Right lobe of liver (tissue), 4 donors: ENCODE measurements around the gene TAF8.

ENCODE experiments used
- POLR2A ChIP-seq: fragments of 450-650 bp; IDR thresholded peaks from one replicate; pipeline ENCODE4 v1.6.1; 2017; ENCODE audit warnings: antibody characterized with exemption, mild to moderate bottlenecking
- TF ChIP-seq, protein P1 (sequence below), 4 donors: fragments of 200-600 bp in 3 of 4; fragments of 450-650 bp in 1 of 4; IDR thresholded peaks; one replicate each; pipeline versions ENCODE4 v1.5.1 to v1.8.0; 2016 to 2022; ENCODE audit warnings: antibody characterized with exemption in 4 of 4, mild to moderate bottlenecking in 2 of 4
- donor health status: DM: no; HTN: no; CAD: no.
- donor health status: DM: no; HTN: no; CAD: no.
- donor health status: DM: no; HTN: yes; CAD: no.

DNA sequence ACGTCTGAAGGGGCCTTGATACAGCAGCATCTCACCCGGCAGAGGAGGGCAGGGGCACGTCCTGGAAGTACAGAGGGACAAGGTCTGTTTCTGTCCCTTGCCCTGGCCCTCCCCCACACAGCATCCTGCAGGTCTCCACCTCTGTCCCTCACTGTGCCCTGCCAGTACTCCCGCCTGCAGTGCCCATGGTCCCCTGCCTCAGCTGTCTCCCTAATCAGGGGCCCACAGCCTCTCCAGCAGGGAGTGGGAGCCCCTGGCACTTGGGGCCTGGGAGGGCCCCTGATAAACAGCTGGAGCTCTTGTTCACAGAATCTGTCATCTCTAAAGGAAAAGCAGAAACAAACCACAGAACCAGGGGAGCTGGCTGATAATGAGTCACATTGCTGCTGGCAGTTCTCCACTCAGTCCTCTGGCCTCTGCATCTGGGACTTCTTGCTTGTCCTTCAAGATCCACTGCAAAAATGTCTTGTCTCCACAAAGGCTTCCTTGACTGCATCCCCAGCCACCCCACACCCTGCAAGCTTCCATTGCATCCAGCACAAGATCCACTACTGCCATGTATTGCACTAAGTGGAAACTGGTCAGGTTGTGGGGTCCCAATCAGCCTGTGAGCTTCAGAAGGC is 33.2 kb upstream of the TAF8 start:
- no peak for TF ChIP-seq POLR2A
- TF ChIP-seq, protein P1, sequence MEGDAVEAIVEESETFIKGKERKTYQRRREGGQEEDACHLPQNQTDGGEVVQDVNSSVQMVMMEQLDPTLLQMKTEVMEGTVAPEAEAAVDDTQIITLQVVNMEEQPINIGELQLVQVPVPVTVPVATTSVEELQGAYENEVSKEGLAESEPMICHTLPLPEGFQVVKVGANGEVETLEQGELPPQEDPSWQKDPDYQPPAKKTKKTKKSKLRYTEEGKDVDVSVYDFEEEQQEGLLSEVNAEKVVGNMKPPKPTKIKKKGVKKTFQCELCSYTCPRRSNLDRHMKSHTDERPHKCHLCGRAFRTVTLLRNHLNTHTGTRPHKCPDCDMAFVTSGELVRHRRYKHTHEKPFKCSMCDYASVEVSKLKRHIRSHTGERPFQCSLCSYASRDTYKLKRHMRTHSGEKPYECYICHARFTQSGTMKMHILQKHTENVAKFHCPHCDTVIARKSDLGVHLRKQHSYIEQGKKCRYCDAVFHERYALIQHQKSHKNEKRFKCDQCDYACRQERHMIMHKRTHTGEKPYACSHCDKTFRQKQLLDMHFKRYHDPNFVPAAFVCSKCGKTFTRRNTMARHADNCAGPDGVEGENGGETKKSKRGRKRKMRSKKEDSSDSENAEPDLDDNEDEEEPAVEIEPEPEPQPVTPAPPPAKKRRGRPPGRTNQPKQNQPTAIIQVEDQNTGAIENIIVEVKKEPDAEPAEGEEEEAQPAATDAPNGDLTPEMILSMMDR (IDR thresholded peaks at IDR 0.05), result no peak
